HG03460 (cell line): Measurements from ENCODE around the gene SH2D2A.
A peak's percentile ranks its signal among the peaks of the same experiment; 100 is the strongest.

ENCODE experiments used
- ATAC-seq: cut with Tn5 transposase; IDR thresholded peaks from one replicate; pipeline ENCODE4 v1.9.1; 2021; ENCODE audit not compliant: unreplicated experiment

The SH2D2A gene

DNA sequence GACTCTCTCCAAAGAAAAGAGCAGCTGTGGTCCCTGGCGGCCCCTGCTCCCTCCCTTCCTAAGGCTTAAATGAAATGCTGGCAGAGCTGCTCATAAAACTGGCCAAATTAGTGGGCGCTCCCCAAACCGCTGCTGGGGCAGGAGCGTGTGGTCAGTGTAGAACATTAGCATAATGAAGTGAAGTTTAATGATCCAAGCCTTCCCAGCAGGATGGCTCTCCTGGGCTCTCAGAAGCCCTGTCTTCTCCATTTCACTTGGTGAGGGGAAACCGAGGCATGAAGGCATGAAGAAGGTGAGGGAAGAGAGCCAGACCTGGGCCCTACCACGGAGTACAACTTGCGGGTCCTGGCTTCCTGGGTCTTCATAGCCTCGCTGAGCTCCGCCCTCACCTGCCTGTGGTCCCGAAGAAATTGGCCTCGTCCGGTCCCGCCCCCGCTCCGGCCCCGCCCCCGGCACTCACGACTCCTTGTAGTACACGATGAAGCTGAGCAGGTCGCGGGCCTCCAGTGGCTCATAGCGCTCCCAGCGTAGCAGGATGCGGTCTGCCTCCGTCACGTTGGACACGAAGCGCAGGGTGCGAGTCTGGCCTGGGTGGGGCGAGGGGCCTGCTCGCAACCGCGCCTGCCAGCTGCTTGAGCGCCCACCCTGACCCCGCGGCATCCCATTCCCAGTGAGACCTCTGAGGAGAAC is 32.0 kb upstream of the SH2D2A start:
- no peak for ATAC-seq

- ATAC-seq, result no peak
These were observed 31.2 kb upstream of the SH2D2A start for GRCh38 chr1:156847591-156848460.

GRCh38 chr1:156846643-156847042 is 30.0 kb upstream of the SH2D2A start:
- ATAC-seq, result no peak

DNA sequence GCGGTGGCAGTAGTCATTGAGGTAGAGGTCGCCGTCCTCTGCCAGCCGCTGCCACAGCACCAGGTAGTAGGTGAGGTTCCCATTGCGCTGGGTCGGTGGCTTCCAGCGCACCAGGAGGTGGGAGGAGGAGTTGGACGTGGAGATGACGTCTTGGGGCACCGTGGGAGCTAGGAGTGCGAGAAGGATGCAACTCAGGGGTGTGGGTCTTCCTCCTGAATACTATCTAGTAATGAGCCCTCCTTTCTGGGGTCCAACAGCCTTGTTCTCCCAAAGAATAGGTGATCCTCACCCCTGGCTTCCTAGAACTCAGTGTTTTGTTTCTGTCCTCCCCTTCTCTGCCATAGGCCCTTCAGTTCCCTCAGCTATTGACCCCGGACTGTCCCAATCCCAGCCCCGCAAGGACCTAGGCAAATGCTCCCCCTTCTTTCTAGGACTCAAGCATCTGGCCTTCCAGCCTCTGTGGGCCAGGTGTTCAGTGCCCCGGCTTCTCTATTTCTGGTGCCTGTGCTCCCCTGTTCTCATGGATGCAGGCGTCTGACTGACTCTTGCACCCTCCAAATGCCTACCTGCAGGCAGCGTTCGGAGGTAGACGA is 29.4 kb upstream of the SH2D2A start:
- ATAC-seq, result no peak

- ATAC-seq, result no peak
These were observed 28.7 kb upstream of the SH2D2A start for GRCh38 chr1:156845055-156845952.

- ATAC-seq, result no peak
These were observed 28.0 kb upstream of the SH2D2A start for GRCh38 chr1:156844638-156845037.

- ATAC-seq, result no peak
These were observed 27.5 kb upstream of the SH2D2A start for GRCh38 chr1:156844102-156844501.

- ATAC-seq, result no peak
These were observed 26.1 kb upstream of the SH2D2A start for GRCh38 chr1:156842618-156843300.

- no peak for ATAC-seq
These were observed 24.7 kb upstream of the SH2D2A start for GRCh38 chr1:156841295-156841855.

GRCh38 chr1:156840898-156841279 is 24.2 kb upstream of the SH2D2A start:
- no peak for ATAC-seq

DNA sequence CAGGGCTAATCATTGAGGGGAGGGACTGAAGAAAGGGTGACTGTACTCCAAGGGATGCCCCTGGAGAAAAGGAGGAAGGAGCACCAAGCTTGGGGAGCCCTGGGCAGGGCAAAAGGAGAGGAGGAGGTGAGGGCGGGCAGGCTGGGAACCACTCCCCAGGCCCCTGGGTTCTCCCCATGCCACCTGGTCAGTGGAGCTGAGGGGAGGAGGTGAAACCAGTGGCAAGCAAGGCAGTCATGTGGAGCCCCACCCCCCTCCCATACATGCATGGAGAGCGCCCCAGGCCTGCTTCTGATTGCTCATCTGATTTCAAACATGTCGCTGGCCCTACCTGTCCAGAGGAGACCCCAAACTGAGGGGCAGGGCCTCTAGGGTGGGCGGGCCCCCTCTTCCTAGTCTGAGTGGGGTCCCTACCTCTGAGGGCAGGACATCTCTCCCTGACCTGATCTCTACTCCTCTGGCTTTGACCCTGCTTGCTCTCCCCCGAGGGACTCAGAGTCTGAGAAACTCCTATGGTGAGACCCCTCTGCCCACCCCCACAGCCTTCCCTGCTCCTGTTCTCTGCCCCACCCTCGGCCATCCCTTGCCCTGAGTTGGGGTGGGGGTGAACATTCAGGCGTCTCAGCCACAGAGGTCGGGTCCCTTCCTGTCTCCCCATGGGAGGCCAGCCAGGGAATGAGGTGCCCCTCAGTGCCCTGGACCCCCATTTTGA is 23.7 kb upstream of the SH2D2A start:
- no peak for ATAC-seq

DNA sequence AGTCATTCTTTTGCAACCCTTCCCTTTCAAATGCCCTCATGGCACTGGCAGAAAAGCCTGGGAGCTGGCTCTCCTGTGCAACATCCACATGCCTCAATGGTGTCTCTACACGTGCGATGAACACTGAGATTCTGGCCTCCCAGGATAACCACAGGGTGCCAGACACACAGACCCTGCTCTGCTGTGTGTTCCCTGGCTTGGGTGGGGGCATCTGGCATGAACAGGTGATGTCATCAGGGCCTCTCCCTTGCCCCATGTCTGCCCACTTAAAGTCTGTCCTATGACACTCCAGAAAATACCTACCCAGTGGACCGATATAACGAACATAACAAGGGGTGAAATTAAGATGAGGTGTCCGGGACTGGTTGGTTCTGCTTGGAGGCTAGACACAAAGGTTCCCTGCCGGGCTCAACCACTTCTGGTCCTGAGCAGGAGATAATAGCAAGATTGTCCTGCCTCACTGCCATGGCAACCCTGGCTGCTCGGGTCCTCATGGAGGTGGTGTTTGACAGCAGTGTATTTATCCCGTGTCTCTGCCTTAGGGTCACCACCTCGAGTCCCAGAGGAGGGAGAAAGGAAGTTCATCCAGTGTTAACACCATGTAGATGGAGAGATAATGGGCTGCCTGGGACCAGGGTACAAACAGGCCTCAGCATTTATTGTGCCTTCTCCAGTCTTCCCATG is 22.9 kb upstream of the SH2D2A start:
- ATAC-seq, result no peak

GRCh38 chr1:156838972-156839371 is 22.3 kb upstream of the SH2D2A start:
- ATAC-seq, result no peak

DNA sequence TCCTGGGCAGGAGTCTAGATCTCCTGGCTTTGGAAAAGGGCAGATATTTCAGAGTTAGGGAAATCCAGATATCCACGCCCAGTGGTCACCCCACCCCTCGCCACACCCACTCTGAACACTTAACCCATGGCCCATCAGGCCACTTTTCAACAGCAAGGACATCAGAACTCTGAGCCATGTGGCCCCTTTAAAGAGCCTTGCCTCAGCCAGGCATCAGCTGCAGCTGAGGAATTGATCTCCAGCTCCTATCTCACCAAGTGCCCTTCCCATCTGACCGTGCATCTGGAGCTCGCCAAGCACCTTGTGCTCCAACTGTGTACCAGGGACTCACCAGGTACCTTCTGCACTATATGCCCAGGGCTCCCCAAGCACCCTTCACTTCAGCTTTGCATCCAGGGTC is 20.2 kb upstream of the SH2D2A start:
- ATAC-seq, result no peak

GRCh38 chr1:156836041-156836654 is 19.5 kb upstream of the SH2D2A start:
- peak; percentile 54 for ATAC-seq

DNA sequence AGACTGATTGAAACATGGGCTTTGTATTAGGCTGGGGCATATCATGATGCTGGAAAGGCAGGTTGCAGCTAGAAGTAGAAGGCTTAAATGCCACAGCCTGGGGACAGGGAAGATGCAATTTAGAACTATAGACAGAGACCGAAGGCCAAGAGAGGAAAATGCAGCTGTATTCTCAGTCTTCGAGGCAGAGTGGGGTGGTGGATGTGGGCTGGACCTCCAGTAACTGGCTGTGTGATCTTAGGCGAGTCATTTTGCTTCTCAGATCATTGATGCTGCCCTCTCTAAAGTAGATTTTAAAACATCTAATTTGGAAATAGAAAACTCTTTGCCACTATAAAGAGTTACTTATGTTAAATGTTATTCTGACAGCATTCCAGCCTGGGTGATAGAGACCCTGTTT is 17.7 kb upstream of the SH2D2A start:
- no peak for ATAC-seq

DNA sequence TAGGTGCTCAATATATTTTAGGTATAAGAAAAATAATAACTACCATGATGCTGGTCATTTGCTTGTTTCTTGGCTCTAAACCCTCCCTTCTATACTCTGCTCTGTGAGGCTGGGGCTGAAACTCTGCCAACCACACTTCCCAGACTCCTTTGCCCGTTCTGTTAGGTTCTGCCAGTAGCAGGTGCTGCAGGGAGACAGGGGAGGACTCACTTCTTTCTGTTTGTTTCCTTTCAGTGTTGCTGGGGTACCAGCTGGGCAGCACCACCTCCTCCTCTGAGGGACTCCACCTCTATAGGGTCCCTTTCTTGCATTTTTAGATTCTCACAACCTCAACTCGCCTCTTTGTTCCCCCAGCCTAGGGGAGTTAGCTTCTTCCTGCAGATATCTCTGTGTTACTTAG is 17.0 kb upstream of the SH2D2A start:
- no peak for ATAC-seq

- no peak for ATAC-seq
These were observed 15.8 kb upstream of the SH2D2A start for GRCh38 chr1:156832434-156832833.
